HL-60/S4 treated with retinoic acid at 250 ng/mL for 4 days and 3 days (cell line): ENCODE data around the gene PEBP1.
"Not testable (repeated sequence)": the region's sequence is repeated elsewhere in the genome, so short reads cannot be mapped to it uniquely, and the experiment has no call there.

ENCODE experiments used
- in situ Hi-C: fragments of 300-500 bp; cut with MboI; formaldehyde crosslinking; loops from 2 replicates; pipeline ENCODE4 v1.7.0; 2022; ENCODE audit warnings: low sequenced_read_pairs

PEBP1 gene

GRCh38 chr12:118129436-118129835 is 6.5 kb upstream of the PEBP1 start:
- in situ Hi-C loops = not testable (repeated sequence)

GRCh38 chr12:118136559-118137003 is 657 bp downstream of the PEBP1 start:
- in situ Hi-C loops = no loop called here

- in situ Hi-C loops = no loop called here
Measured at GRCh38 chr12:118137148-118137678, 1.3 kb downstream of the PEBP1 start.

- in situ Hi-C loops = no loop called here
Measured at GRCh38 chr12:118140825-118141224, 4.9 kb downstream of the PEBP1 start.

GRCh38 chr12:118144499-118144898 is 8.6 kb downstream of the PEBP1 start:
- in situ Hi-C loops = no loop called here

- in situ Hi-C loops = no loop called here
Measured at GRCh38 chr12:118145113-118145797, 9.3 kb downstream of the PEBP1 start.

- in situ Hi-C loops = no loop called here
Measured at GRCh38 chr12:118145798-118146156, 9.9 kb downstream of the PEBP1 start.

GRCh38 chr12:118148287-118148686 is 12.4 kb downstream of the PEBP1 start:
- in situ Hi-C loops = no loop called here

GRCh38 chr12:118150625-118151024 is 14.7 kb downstream of the PEBP1 start:
- in situ Hi-C loops = no loop called here

GRCh38 chr12:118151755-118152154 is 15.8 kb downstream of the PEBP1 start:
- in situ Hi-C loops = no loop called here

GRCh38 chr12:118160536-118160935 is 24.6 kb downstream of the PEBP1 start:
- in situ Hi-C loops = no loop called here

- in situ Hi-C loops = no loop called here
Measured at GRCh38 chr12:118164798-118165486, 29.0 kb downstream of the PEBP1 start.

- in situ Hi-C loops = no loop called here
Measured at GRCh38 chr12:118166946-118167345, 31.0 kb downstream of the PEBP1 start.

GRCh38 chr12:118175823-118176447 is 40.0 kb downstream of the PEBP1 start:
- in situ Hi-C loops = no loop called here

- in situ Hi-C loops = no loop called here
Measured at GRCh38 chr12:118183155-118183554, 47.2 kb downstream of the PEBP1 start.

GRCh38 chr12:118183711-118184110 is 47.8 kb downstream of the PEBP1 start:
- in situ Hi-C loops = no loop called here

- in situ Hi-C loops = no loop called here
Measured at GRCh38 chr12:118185602-118186397, 49.9 kb downstream of the PEBP1 start.

GRCh38 chr12:118187751-118188435 is 52.0 kb downstream of the PEBP1 start:
- in situ Hi-C loops = no loop called here

GRCh38 chr12:118188690-118189371 is 52.9 kb downstream of the PEBP1 start:
- in situ Hi-C loops = no loop called here

GRCh38 chr12:118189741-118190191 is 53.8 kb downstream of the PEBP1 start:
- in situ Hi-C loops = no loop called here
